RWPE2 (cell line): ENCODE results near the gene AICDA.
"Not testable (repeated sequence)": the region's sequence is repeated elsewhere in the genome, so short reads cannot be mapped to it uniquely, and the experiment has no call there.

ENCODE experiments used
- ATAC-seq: fragments of 200-7000 bp; cut with Tn5 transposase; 3 replicates; pipeline ENCODE4 v1.9.1; 2021; ENCODE audit warnings: low read depth
- DNase-seq: peaks from one replicate; pipeline ENCODE4 v3.0.0-alpha.2; 2020; ENCODE audit warnings: low spot score
- H3K27ac ChIP-seq: fragments of 450-650 bp; 2 replicates; pipeline ENCODE4 v1.5.1; 2017; ENCODE audit warnings: mild to moderate bottlenecking; ENCODE audit not compliant: poor library complexity, severe bottlenecking
- H3K27me3 ChIP-seq: fragments of 250-450 bp; sonication (Bioruptor Pico); 2 replicates; pipeline ENCODE4 v1.5.1; 2021; ENCODE audit warnings: mild to moderate bottlenecking, moderate library complexity; ENCODE audit not compliant: insufficient read depth, poor library complexity, severe bottlenecking
- H3K36me3 ChIP-seq: fragments of 250-450 bp; sonication (Bioruptor Pico); 2 replicates; pipeline ENCODE4 v1.5.1; 2020; ENCODE audit warnings: low read depth, mild to moderate bottlenecking, moderate library complexity
- H3K4me1 ChIP-seq: fragments of 250-450 bp; sonication (Bioruptor Pico); 2 replicates; pipeline ENCODE4 v1.5.1; 2021; ENCODE audit warnings: mild to moderate bottlenecking, moderate library complexity; ENCODE audit not compliant: insufficient read depth, poor library complexity, severe bottlenecking
- H3K4me3 ChIP-seq: fragments of 250-450 bp; sonication (Bioruptor Pico); 2 replicates; pipeline ENCODE4 v1.5.1; 2021; ENCODE audit warnings: mild to moderate bottlenecking, moderate library complexity; ENCODE audit not compliant: severe bottlenecking
- H3K9me3 ChIP-seq: fragments of 250-450 bp; sonication (Bioruptor Pico); 2 replicates; pipeline ENCODE4 v1.5.1; 2021; ENCODE audit warnings: mild to moderate bottlenecking, moderate library complexity; ENCODE audit not compliant: severe bottlenecking
- TF ChIP-seq, protein P1 (sequence below): fragments of 450-650 bp; IDR thresholded peaks from one replicate; pipeline ENCODE4 v1.5.1; 2017; ENCODE audit warnings: mild to moderate bottlenecking, moderate library complexity; ENCODE audit not compliant: poor library complexity, severe bottlenecking

Gene AICDA

GRCh38 chr12:8615206-8615605 lies 2.5 kb upstream of the AICDA start:
- no peaks in the 10 kb centered on the region for H3K9me3 ChIP-seq
- no peaks in the 10 kb centered on the region for H3K36me3 ChIP-seq
- H3K4me3 ChIP-seq, result no peak overlapping the region
- ATAC-seq (no peak), DNase-seq (no peak)
- no peak overlapping the region for H3K27ac ChIP-seq
- peaks cover 5% of the 10 kb centered on the region for H3K4me1 ChIP-seq
- TF ChIP-seq, protein P1, sequence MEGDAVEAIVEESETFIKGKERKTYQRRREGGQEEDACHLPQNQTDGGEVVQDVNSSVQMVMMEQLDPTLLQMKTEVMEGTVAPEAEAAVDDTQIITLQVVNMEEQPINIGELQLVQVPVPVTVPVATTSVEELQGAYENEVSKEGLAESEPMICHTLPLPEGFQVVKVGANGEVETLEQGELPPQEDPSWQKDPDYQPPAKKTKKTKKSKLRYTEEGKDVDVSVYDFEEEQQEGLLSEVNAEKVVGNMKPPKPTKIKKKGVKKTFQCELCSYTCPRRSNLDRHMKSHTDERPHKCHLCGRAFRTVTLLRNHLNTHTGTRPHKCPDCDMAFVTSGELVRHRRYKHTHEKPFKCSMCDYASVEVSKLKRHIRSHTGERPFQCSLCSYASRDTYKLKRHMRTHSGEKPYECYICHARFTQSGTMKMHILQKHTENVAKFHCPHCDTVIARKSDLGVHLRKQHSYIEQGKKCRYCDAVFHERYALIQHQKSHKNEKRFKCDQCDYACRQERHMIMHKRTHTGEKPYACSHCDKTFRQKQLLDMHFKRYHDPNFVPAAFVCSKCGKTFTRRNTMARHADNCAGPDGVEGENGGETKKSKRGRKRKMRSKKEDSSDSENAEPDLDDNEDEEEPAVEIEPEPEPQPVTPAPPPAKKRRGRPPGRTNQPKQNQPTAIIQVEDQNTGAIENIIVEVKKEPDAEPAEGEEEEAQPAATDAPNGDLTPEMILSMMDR, result no peak
- H3K27me3 ChIP-seq, result no peaks in the 10 kb centered on the region

DNA sequence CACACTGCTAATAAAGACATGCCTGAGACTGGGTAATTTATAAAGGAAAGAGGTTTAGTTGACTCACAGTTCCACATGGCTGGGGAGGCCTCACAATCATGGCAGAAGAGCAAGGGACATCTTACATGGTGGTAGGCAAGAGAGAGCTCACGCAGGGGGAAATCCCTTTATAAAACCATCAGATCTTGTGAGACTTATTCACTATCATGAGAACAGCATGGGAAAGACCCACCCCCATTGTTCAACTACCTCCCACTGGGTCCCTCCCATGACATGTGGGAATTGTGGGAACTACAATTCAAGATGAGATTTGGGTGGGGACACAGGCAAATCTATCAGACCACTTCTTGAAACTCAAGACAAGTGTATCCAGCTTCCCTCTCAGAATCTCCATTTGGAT lies 1.2 kb upstream of the AICDA start:
- DNase-seq, H3K36me3 ChIP-seq, H3K4me1 ChIP-seq, H3K9me3 ChIP-seq, ATAC-seq, H3K27ac ChIP-seq, H3K4me3 ChIP-seq, H3K27me3 ChIP-seq: not testable (repeated sequence)

GRCh38 chr12:8609061-8609570 lies 3.5 kb downstream of the AICDA start:
- DNase-seq, result no peak
- Histone ChIP-seq H3K27ac (no peak overlapping the region), H3K36me3 (no peaks in the 10 kb centered on the region)

GRCh38 chr12:8606890-8607289 lies 5.8 kb downstream of the AICDA start:
- TF ChIP-seq, protein P1, result no peak
- no peaks in the 10 kb centered on the region for H3K36me3 ChIP-seq
- H3K4me3 ChIP-seq, result no peak overlapping the region
- no peaks in the 10 kb centered on the region for H3K4me1 ChIP-seq
- H3K27ac ChIP-seq, result no peak overlapping the region
- no peaks in the 10 kb centered on the region for H3K27me3 ChIP-seq
- no peak for ATAC-seq
- H3K9me3 ChIP-seq, result no peaks in the 10 kb centered on the region
- no peak for DNase-seq

More at GRCh38 chr12:8609061-8609570, 3.5 kb downstream of the AICDA start:
- Histone ChIP-seq H3K4me3 (no peak overlapping the region), H3K4me1 (no peaks in the 10 kb centered on the region), H3K9me3 (no peaks in the 10 kb centered on the region), H3K27me3 (no peaks in the 10 kb centered on the region)
- TF ChIP-seq, protein P1, result peak; percentile 68
- no peak for ATAC-seq

DNA sequence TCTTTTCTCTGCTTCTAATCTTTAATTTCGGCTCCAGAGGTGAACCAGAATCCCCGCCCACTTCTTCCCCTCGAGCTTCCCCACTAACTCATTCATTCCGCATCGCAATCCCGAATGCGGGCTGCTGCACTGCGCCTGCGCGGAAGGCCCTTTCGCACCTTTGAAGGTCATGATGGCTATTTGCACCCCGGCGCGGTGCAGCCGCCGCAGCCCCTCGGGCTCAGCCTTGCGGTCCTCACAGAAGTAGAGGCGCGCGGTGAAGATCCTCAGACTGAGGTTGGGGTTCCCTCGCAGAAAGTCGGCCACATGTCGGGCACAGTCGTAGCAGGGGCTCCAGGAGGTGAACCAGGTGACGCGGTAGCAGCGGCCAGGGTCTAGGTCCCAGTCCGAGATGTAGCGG lies 7.6 kb downstream of the AICDA start:
- DNase-seq (no peak), ATAC-seq (no peak)
- no peaks in the 10 kb centered on the region for H3K27me3 ChIP-seq
- H3K27ac ChIP-seq, result no peak overlapping the region
- no peaks in the 10 kb centered on the region for H3K9me3 ChIP-seq
- H3K36me3 ChIP-seq, result no peaks in the 10 kb centered on the region
- TF ChIP-seq, protein P1, result no peak
- no peak overlapping the region for H3K4me3 ChIP-seq
- H3K4me1 ChIP-seq, result no peaks in the 10 kb centered on the region
